IPS-15b (cell line): ENCODE data around the gene CXCL9.

Source experiments
- H3K27me3 ChIP-seq: one replicate; pipeline ENCODE4 v1.6.1; 2013; ENCODE audit warnings: low read length; ENCODE audit not compliant: control insufficient read depth, insufficient read depth
- H3K36me3 ChIP-seq: one replicate; pipeline ENCODE4 v1.6.1; 2013; ENCODE audit warnings: low read length; ENCODE audit not compliant: control insufficient read depth, insufficient read depth
- H3K4me1 ChIP-seq: one replicate; pipeline ENCODE4 v1.6.1; 2013; ENCODE audit warnings: mild to moderate bottlenecking, low read length; ENCODE audit not compliant: control insufficient read depth, insufficient read depth
- H3K4me3 ChIP-seq: one replicate; pipeline ENCODE4 v1.5.1; 2013; ENCODE audit warnings: low read depth, low read length
- H3K9ac ChIP-seq: one replicate; pipeline ENCODE4 v1.6.1; 2013; ENCODE audit warnings: low read depth, mild to moderate bottlenecking, low read length
- H3K9me3 ChIP-seq: one replicate; pipeline ENCODE4 v1.6.1; 2013; ENCODE audit warnings: mild to moderate bottlenecking, low read length; ENCODE audit not compliant: control insufficient read depth, insufficient read depth

The CXCL9 gene

DNA sequence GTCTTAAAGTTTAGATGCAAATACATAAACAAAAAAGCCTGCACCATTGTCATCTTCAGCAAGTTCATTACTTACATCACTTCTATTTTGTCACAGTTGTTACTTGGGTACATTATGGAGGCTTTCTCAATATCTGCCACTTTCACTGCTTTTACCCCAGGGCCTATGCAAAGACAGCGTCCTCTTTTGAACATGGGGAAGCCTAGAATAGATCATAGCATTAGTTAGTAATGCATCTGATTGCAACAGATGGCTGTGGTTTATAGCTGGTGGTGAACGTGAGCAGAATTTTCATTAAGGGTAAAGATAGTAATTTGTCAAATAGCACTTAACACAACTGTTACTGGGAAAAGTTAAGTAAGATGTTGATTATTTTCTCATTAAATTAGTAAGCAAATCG is 27.8 kb upstream of the CXCL9 start:
- Histone ChIP-seq H3K36me3 (no peaks in the 10 kb centered on the region), H3K4me3 (no peak overlapping the region), H3K4me1 (no peaks in the 10 kb centered on the region), H3K27me3 (no peaks in the 10 kb centered on the region), H3K9ac (no peak overlapping the region), H3K9me3 (no peaks in the 10 kb centered on the region)

DNA sequence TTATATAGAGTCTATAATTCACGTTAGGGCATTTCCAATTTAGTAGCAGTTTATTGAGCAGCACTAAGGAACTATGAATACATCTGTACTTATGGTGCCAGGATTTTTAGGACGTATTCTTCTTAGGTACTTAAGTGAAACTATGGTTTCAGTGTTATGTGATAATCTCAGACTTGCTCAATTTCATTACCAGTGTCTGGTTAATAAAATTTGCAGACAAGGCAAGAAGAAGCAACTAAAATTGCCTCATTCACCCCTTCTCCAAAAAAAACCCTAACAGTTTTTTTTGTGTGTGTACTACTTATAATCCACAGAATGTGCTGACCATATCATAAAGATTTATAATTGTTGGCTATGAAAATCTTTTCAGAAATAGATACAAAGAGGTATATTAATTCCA is 22.0 kb upstream of the CXCL9 start:
- Histone ChIP-seq H3K4me3 (no peak overlapping the region), H3K27me3 (no peaks in the 10 kb centered on the region), H3K4me1 (no peaks in the 10 kb centered on the region), H3K9ac (no peak overlapping the region), H3K36me3 (no peaks in the 10 kb centered on the region), H3K9me3 (no peaks in the 10 kb centered on the region)

DNA sequence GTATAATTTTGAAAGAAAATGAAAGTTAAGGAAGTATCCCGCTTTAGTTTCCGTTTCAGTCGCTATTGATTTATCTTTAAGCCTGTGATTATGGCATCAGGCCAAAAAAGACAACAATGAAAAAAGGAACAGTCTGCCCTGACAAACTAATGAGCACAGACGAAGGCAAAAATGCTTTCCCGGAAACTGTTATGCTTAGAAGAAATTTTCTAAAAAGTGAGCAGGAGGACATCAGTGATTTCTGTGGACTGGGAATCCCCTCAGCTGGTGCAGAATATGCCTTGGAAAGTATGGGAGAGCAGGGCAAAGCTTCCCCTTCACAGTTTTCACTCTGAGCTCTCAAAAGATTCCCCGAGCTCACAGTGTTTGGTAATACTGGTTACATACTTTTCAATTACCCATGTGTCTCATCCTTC is 21.0 kb upstream of the CXCL9 start:
- Histone ChIP-seq H3K9me3 (no peaks in the 10 kb centered on the region), H3K9ac (no peak overlapping the region), H3K36me3 (no peaks in the 10 kb centered on the region), H3K4me3 (no peak overlapping the region), H3K4me1 (no peaks in the 10 kb centered on the region), H3K27me3 (no peaks in the 10 kb centered on the region)

DNA sequence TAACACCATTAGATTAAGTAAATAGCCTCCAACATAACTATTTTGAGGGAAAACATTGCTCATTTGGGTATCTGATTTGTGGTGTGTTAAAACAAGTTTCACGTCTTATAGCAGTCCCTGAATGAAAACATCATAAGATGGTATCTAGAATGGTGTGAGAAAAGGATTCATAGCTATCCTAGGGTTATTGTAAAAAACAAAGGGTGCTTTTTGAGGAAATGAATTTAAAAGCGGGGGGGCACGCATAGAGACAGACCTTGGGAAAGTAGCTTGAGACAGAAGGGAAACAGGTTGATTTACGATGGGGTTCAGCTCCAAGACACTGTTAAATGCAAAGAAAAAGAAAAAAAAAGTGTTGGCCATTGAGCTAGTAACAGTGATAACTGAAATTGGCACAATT is 16.8 kb upstream of the CXCL9 start:
- Histone ChIP-seq H3K36me3 (no peaks in the 10 kb centered on the region), H3K4me3 (no peak overlapping the region), H3K9ac (no peak overlapping the region), H3K4me1 (no peaks in the 10 kb centered on the region), H3K9me3 (no peaks in the 10 kb centered on the region), H3K27me3 (no peaks in the 10 kb centered on the region)

DNA sequence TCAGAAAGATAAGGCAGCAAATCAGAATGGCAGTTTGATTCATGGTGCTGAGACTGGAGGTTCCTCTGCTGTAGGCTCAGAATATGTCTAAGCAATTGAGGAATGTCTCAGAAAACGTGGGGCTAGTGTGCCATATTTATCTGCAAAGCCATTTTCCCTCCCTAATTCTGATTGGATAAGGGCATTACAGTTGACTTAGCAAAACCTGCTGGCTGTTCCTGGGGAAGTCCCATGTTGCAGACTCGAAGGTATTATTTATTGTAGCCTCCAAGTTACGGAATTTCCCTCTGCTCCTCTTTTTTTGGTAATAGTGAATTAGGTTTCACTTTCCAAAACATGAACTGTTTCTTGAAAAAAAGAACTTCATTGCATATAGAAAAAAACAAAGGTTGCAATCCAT is 16.1 kb upstream of the CXCL9 start, which contains the start of gene CXCL10:
Gene CXCL10 (minus strand): TSS at position 109 of the 400 bp plus-strand sequence. CDS start 66 bp downstream, at position 43.
- Histone ChIP-seq H3K9ac (no peak within 1 kb of the TSS), H3K4me3 (no peak within 1 kb of the TSS), H3K9me3 (no peaks in the 10 kb centered on the region), H3K36me3 (no peaks in the 10 kb centered on the region), H3K4me1 (no peaks in the 10 kb centered on the region), H3K27me3 (no peaks in the 10 kb centered on the region)

DNA sequence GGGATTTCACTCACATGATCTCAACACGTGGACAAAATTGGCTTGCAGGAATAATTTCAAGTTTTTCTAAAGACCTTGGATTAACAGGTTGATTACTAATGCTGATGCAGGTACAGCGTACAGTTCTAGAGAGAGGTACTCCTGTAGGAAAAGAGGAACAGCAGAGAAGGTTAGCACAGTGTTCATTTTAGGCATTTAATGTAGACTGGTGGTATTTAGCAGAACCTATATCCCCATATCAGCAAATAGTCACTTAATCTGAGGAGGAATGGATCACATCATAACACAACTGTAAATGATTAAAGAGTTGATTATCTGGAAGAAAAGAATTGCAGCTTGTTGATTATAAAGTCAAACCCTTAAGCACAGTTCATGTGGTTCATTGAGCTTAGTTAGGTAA is 15.4 kb upstream of the CXCL9 start:
- Histone ChIP-seq H3K9me3 (no peaks in the 10 kb centered on the region), H3K4me1 (no peaks in the 10 kb centered on the region), H3K27me3 (no peaks in the 10 kb centered on the region), H3K4me3 (no peak overlapping the region), H3K36me3 (no peaks in the 10 kb centered on the region), H3K9ac (no peak overlapping the region)

DNA sequence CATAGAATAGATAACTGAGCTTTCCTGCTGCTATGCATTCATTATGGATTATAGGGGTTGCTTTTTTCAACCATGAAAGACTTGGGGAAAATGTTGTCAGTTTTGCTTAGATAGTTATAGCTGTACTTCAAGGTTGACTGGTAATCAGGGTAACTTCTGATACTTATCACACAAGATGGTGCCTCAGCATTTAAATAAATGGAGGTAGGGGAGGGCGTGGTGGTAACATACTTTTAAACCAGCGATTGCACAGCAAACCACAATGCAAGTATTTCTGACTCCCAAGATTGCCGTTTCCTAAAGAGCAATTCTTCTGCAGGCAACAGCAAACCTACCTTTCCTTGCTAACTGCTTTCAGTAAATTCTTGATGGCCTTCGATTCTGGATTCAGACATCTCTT is 14.7 kb upstream of the CXCL9 start:
- Histone ChIP-seq H3K4me1 (no peaks in the 10 kb centered on the region), H3K36me3 (no peaks in the 10 kb centered on the region), H3K9me3 (no peaks in the 10 kb centered on the region), H3K27me3 (no peaks in the 10 kb centered on the region), H3K9ac (no peak overlapping the region), H3K4me3 (no peak overlapping the region)

DNA sequence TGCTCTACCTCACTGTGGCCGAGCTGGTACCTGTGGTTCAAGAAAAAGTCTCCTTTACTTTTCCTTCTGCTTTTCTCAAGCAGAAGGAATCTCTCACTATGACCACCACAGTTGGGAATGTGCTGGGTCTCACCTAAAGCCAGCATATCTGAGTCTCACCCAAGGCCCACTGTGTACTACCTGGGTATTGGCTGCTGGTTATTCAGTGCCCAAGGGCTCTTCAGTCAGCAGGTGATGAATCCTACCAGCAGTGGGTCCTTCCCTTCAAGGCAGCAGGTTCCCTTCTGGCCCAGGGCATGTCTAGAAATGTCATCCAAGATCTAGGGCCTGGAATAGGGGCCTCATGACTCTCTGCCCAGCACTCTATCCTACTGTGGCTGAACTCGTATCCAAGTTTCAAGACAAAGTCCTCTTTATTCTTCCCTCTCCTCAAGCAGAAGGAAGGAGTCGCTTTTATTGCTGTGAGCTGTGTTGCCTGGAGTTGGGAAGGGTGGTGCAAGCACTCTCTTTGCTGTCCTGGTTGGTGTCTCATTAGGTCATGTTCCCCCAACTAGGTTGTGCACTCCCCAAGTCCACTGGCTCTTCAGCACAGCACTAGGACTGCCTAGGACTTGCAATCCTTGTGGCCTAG is 9.9 kb upstream of the CXCL9 start:
- H3K4me3 ChIP-seq = no peak overlapping the region
- no peaks in the 10 kb centered on the region for H3K27me3 ChIP-seq
- no peak overlapping the region for H3K9ac ChIP-seq
- peaks cover 2% of the 10 kb centered on the region for H3K4me1 ChIP-seq
- H3K9me3 ChIP-seq = no peaks in the 10 kb centered on the region
- no peaks in the 10 kb centered on the region for H3K36me3 ChIP-seq

DNA sequence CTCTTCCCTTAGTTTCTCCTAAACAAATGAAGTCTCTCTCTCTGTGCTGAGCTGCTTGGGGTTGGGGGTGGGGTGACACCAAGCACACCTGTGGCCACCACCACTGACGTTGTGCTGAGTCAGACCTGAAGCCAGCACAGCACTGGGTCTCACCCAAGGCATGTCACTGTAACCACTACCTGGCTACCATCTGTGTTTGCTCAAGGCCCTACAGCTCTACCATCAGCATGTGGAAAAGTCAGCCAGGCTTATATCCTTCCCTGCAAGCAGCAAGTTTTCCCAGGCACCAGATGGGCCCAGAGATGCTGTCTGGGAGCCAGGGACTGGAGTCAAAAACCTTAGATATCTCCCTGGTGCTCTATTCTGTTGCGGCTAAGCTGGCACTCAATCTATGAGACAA is 9.1 kb upstream of the CXCL9 start:
- no peaks in the 10 kb centered on the region for H3K9me3 ChIP-seq
- H3K27me3 ChIP-seq = no peaks in the 10 kb centered on the region
- H3K4me1 ChIP-seq = peaks cover 9% of the 10 kb centered on the region
- no peak overlapping the region for H3K4me3 ChIP-seq
- no peaks in the 10 kb centered on the region for H3K36me3 ChIP-seq
- H3K9ac ChIP-seq = no peak overlapping the region

DNA sequence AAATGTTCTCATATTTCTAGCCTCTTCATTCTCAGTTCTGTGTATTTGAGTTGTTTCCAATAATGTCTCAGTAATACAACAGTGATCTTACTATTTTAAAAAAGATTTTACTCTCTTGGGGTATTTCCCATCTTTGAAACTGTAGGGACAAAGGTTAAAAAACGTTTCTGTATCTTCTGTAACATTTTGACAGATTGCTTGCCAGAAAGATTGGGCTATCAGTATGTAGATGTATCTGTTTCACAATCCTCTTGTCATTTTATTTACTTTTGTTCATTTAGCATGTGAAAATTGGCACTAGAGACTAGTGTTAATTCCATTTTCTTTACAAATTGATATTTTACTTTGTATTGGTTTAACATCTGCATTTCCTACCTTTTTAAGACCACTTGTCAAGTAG is 6.2 kb upstream of the CXCL9 start:
- H3K9me3 ChIP-seq = no peaks in the 10 kb centered on the region
- H3K4me3 ChIP-seq = no peak overlapping the region
- H3K9ac ChIP-seq = no peak overlapping the region
- H3K27me3 ChIP-seq = peaks cover 3% of the 10 kb centered on the region
- H3K36me3 ChIP-seq = no peaks in the 10 kb centered on the region
- H3K4me1 ChIP-seq = peaks cover 11% of the 10 kb centered on the region

DNA sequence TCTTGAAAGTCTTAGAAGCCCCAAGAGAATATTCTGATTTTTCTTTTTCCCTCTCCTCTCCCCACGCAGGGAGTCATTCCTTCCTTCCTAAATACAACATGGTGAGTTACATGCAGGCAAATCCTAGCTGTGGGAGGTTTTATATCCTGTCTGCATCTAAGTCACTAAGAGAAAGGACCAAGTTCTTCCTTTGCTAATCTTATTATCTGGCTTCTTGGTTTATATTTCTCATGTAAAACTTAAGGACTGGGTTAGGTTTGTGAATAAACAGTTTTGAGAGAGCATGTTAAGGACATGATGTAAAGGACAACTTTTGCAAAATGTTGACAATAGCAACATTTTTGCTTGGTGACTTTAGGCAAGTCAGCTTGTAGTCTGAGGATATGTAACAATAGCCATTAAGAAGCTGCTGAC is 5.1 kb upstream of the CXCL9 start:
- Histone ChIP-seq H3K27me3 (peaks cover 3% of the 10 kb centered on the region), H3K4me1 (peaks cover 11% of the 10 kb centered on the region), H3K4me3 (no peak overlapping the region), H3K9me3 (no peaks in the 10 kb centered on the region), H3K9ac (no peak overlapping the region), H3K36me3 (no peaks in the 10 kb centered on the region)

DNA sequence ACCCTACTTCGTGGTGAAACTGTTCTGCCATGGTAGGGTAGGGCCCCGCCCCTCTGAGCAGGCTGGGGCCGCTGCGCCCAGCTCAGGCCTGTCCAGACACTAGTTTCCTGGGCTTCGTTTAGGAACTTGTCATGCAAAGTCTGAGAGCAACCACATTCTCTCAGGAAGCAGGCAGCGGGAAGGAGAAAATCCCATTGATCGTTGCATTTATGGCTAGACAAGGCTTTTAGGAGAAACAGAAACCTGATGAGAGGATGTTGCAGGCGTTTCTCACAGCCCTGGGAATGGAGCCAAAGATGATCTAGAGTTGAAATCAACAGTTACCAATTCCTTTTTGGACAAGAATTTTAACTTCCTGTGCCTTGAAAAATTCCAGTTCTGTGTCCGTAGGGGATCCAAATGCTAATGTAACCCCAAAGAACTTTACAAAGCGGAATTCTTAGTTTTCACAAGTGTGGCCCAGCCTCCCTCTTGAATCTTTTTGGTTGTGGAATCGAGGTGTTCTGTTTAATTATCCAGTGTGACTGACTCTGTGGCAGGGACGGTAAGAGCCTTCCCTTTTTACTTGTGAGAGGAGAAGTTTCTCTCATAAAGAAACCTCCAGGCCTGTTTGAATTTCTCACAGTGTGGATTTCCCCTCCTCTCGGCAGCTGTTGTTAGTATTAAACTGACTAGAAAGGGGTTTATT is 4.5 kb upstream of the CXCL9 start:
- H3K4me1 ChIP-seq = peaks cover 11% of the 10 kb centered on the region
- H3K36me3 ChIP-seq = no peaks in the 10 kb centered on the region
- H3K4me3 ChIP-seq = no peak overlapping the region
- H3K9me3 ChIP-seq = no peaks in the 10 kb centered on the region
- no peak overlapping the region for H3K9ac ChIP-seq
- peaks cover 3% of the 10 kb centered on the region for H3K27me3 ChIP-seq
